ENCODE measurements around the gene C1orf52.

Gene C1orf52

GRCh38 chr1:85225624-85226380 is 33.7 kb downstream of the C1orf52 start:
- Mint-ChIP-seq H3K9me3 (no peaks in the 10 kb centered on the region), H3K4me1 (peaks cover 5% of the 10 kb centered on the region), H3K36me3 (no peaks in the 10 kb centered on the region), H3K4me3 (no peak overlapping the region), H3K27ac (no peak overlapping the region)
- DNase-seq (ENCODE audit: low spot score in 2 of 2), result no peak
- ATAC-seq, result no peak

- no peak for DNase-seq (ENCODE audit: low spot score in 2 of 2)
- no peak for ATAC-seq
- Mint-ChIP-seq H3K27ac (no peak overlapping the region), H3K36me3 (no peaks in the 10 kb centered on the region), H3K4me3 (no peak overlapping the region), H3K9me3 (no peaks in the 10 kb centered on the region), H3K4me1 (no peaks in the 10 kb centered on the region)
Observed at GRCh38 chr1:85224734-85225623, 34.5 kb downstream of the C1orf52 start.

GRCh38 chr1:85224295-85224694 is 35.2 kb downstream of the C1orf52 start:
- Mint-ChIP-seq H3K9me3 (no peaks in the 10 kb centered on the region), H3K27ac (no peak overlapping the region), H3K4me3 (no peak overlapping the region), H3K4me1 (no peaks in the 10 kb centered on the region), H3K36me3 (no peaks in the 10 kb centered on the region)
- ATAC-seq (no peak), DNase-seq (ENCODE audit: low spot score in 2 of 2) (no peak)

- DNase-seq (ENCODE audit: low spot score in 2 of 2), result no peak
- H3K9me3 Mint-ChIP-seq, result no peaks in the 10 kb centered on the region
- no peak for ATAC-seq
Observed at GRCh38 chr1:85223334-85223733, 36.1 kb downstream of the C1orf52 start.

GRCh38 chr1:85220756-85221201 is 38.7 kb downstream of the C1orf52 start:
- Mint-ChIP-seq H3K36me3 (no peaks in the 10 kb centered on the region), H3K9me3 (no peaks in the 10 kb centered on the region), H3K27ac (no peak overlapping the region), H3K4me3 (no peak overlapping the region), H3K4me1 (no peaks in the 10 kb centered on the region)
- ATAC-seq (no peak), DNase-seq (ENCODE audit: low spot score in 2 of 2) (no peak)

More at GRCh38 chr1:85223334-85223733, 36.1 kb downstream of the C1orf52 start:
- Mint-ChIP-seq H3K36me3 (no peaks in the 10 kb centered on the region), H3K27ac (no peak overlapping the region), H3K4me1 (no peaks in the 10 kb centered on the region), H3K4me3 (no peak overlapping the region)

- H3K36me3 Mint-ChIP-seq, result no peaks in the 10 kb centered on the region
- peak; percentile 21 for ATAC-seq
- DNase-seq (ENCODE audit: low spot score in 2 of 2), result no peak
- H3K4me1 Mint-ChIP-seq, result no peaks in the 10 kb centered on the region
- no peaks in the 10 kb centered on the region for H3K9me3 Mint-ChIP-seq
- H3K4me3 Mint-ChIP-seq, result no peak overlapping the region
- H3K27ac Mint-ChIP-seq, result no peak overlapping the region
Observed at GRCh38 chr1:85219853-85220610, 39.4 kb downstream of the C1orf52 start.

- Mint-ChIP-seq H3K9me3 (no peaks in the 10 kb centered on the region), H3K4me1 (no peaks in the 10 kb centered on the region), H3K4me3 (no peak overlapping the region), H3K27ac (no peak overlapping the region), H3K36me3 (no peaks in the 10 kb centered on the region)
- DNase-seq (ENCODE audit: low spot score in 2 of 2) (no peak), ATAC-seq (no peak)
Observed at GRCh38 chr1:85216697-85217096, 42.8 kb downstream of the C1orf52 start.

GRCh38 chr1:85214654-85215053 is 44.8 kb downstream of the C1orf52 start:
- Mint-ChIP-seq H3K36me3 (no peaks in the 10 kb centered on the region), H3K4me1 (no peaks in the 10 kb centered on the region), H3K4me3 (no peak overlapping the region), H3K9me3 (no peaks in the 10 kb centered on the region), H3K27ac (no peak overlapping the region)
- DNase-seq (ENCODE audit: low spot score in 2 of 2) (no peak), ATAC-seq (no peak)

- no peaks in the 10 kb centered on the region for H3K4me1 Mint-ChIP-seq
- H3K4me3 Mint-ChIP-seq, result no peak overlapping the region
- no peaks in the 10 kb centered on the region for H3K36me3 Mint-ChIP-seq
- DNase-seq (ENCODE audit: low spot score in 2 of 2), result no peak
- no peaks in the 10 kb centered on the region for H3K9me3 Mint-ChIP-seq
- ATAC-seq, result no peak
- no peak overlapping the region for H3K27ac Mint-ChIP-seq
Observed at GRCh38 chr1:85208488-85208887, 51.0 kb downstream of the C1orf52 start.

GRCh38 chr1:85203573-85204171 is 55.8 kb downstream of the C1orf52 start:
- Mint-ChIP-seq H3K4me3 (no peak overlapping the region), H3K36me3 (no peaks in the 10 kb centered on the region), H3K4me1 (peaks cover 6% of the 10 kb centered on the region), H3K27ac (no peak overlapping the region), H3K9me3 (no peaks in the 10 kb centered on the region)
- DNase-seq (ENCODE audit: low spot score in 2 of 2) (no peak), ATAC-seq (no peak)

GRCh38 chr1:85202864-85203255 is 56.6 kb downstream of the C1orf52 start:
- Mint-ChIP-seq H3K36me3 (no peaks in the 10 kb centered on the region), H3K27ac (no peak overlapping the region), H3K9me3 (no peaks in the 10 kb centered on the region), H3K4me3 (no peak overlapping the region), H3K4me1 (peaks cover 9% of the 10 kb centered on the region)
- DNase-seq (ENCODE audit: low spot score in 2 of 2) (no peak), ATAC-seq (no peak)

GRCh38 chr1:85202092-85202863 is 57.2 kb downstream of the C1orf52 start:
- peak overlapping the region; percentile 80 for H3K4me3 Mint-ChIP-seq
- ATAC-seq (peak; percentile 20), DNase-seq (ENCODE audit: low spot score in 2 of 2) (no peak)
- no peaks in the 10 kb centered on the region for H3K36me3 Mint-ChIP-seq
- peaks cover 12% of the 10 kb centered on the region for H3K4me1 Mint-ChIP-seq
- no peak overlapping the region for H3K27ac Mint-ChIP-seq
- H3K9me3 Mint-ChIP-seq, result no peaks in the 10 kb centered on the region

GRCh38 chr1:85201340-85202091 is 57.9 kb downstream of the C1orf52 start:
- H3K36me3 Mint-ChIP-seq, result no peaks in the 10 kb centered on the region
- ATAC-seq, result peak; percentile 74
- peak; percentile 39 to 76 for DNase-seq (ENCODE audit: low spot score in 2 of 2)
- peaks cover 12% of the 10 kb centered on the region for H3K4me1 Mint-ChIP-seq
- H3K27ac Mint-ChIP-seq, result no peak overlapping the region
- peak overlapping the region; percentile 80 for H3K4me3 Mint-ChIP-seq
- H3K9me3 Mint-ChIP-seq, result no peaks in the 10 kb centered on the region
